ENCODE data around the gene NCOA1. TPM values are rescaled to one million over a fixed set of nuclear protein-coding genes. Genes with fewer than 3 reads are reported as not detected.
"Not testable (repeated sequence)": the region's sequence is repeated elsewhere in the genome, so short reads cannot be mapped to it uniquely, and the experiment has no call there.

NCOA1 gene
- polyA plus RNA-seq, 3 donors: 7.3 to 17.9 (median 15.0) TPM

- no peak overlapping the region for H3K27ac ChIP-seq (ENCODE audit: low read depth, low read length)
Observed at GRCh38 chr2:24642351-24642750, 151.3 kb downstream of the NCOA1 start.

GRCh38 chr2:24643051-24643450, 152.0 kb downstream of the NCOA1 start:
- WGBS, 3 donors: 63 to 93% (median 63%) methylated on average over 1 of the region's 1 CpG
- no peak overlapping the region for H3K27ac ChIP-seq (ENCODE audit: low read depth, low read length)

More at GRCh38 chr2:24642351-24642750, 151.3 kb downstream of the NCOA1 start:
- WGBS, 3 donors: 87 to 95% (median 95%) methylated on average over 1 of the region's 1 CpG

- H3K27ac ChIP-seq (ENCODE audit: low read depth, low read length): no peak overlapping the region
- 53 to 99% (median 96%) methylated on average over 2 of the region's 2 CpGs for WGBS, 3 donors
Observed at GRCh38 chr2:24644032-24644431, 153.0 kb downstream of the NCOA1 start.

- no peak overlapping the region for H3K27ac ChIP-seq (ENCODE audit: low read depth, low read length)
Observed at GRCh38 chr2:24650997-24651642, 160.1 kb downstream of the NCOA1 start.

- H3K27ac ChIP-seq (ENCODE audit: low read depth, low read length): no peak overlapping the region
Observed at GRCh38 chr2:24651643-24652003, 160.6 kb downstream of the NCOA1 start.

- H3K27ac ChIP-seq (ENCODE audit: low read depth, low read length): no peak overlapping the region
- 87 to 90% (median 89%) methylated on average over 3 of the region's 3 CpGs for WGBS, 3 donors
Observed at GRCh38 chr2:24652265-24653182, 161.5 kb downstream of the NCOA1 start.

- no peak overlapping the region for H3K27ac ChIP-seq (ENCODE audit: low read depth, low read length)
- whole genome bisulfite sequencing, 3 donors: 89 to 100% (median 96%) methylated on average over 2 of the region's 2 CpGs
Observed at GRCh38 chr2:24657818-24658217, 166.8 kb downstream of the NCOA1 start.

GRCh38 chr2:24658531-24659202, 167.6 kb downstream of the NCOA1 start:
- no peak overlapping the region for H3K27ac ChIP-seq (ENCODE audit: low read depth, low read length)
- 82 to 95% (median 85%) methylated on average over 4 of the region's 4 CpGs for WGBS, 3 donors

- no peak overlapping the region for H3K27ac ChIP-seq (ENCODE audit: low read depth, low read length)
- 29 to 69% (median 54%) methylated on average over 1 of the region's 1 CpG for WGBS, 3 donors
Observed at GRCh38 chr2:24659862-24660261, 168.8 kb downstream of the NCOA1 start.

- WGBS, 3 donors: 95 to 100% (median 96%) methylated on average over 1 of the region's 1 CpG
- H3K27ac ChIP-seq (ENCODE audit: low read depth, low read length): no peak overlapping the region
Observed at GRCh38 chr2:24667542-24667941, 176.5 kb downstream of the NCOA1 start.

- WGBS, 3 donors: 100% methylated on average over 1 of the region's 1 CpG
- no peak overlapping the region for H3K27ac ChIP-seq (ENCODE audit: low read depth, low read length)
Observed at GRCh38 chr2:24671230-24671629, 180.2 kb downstream of the NCOA1 start.

GRCh38 chr2:24672589-24672988, 181.5 kb downstream of the NCOA1 start:
- no peak overlapping the region for H3K27ac ChIP-seq (ENCODE audit: low read depth, low read length)
- WGBS, 3 donors: 79 to 84% (median 82%) methylated on average over 3 of the region's 3 CpGs

GRCh38 chr2:24675338-24675737, 184.3 kb downstream of the NCOA1 start:
- WGBS, 3 donors: 64 to 82% (median 79%) methylated on average over 7 of the region's 7 CpGs
- H3K27ac ChIP-seq (ENCODE audit: low read depth, low read length): no peak overlapping the region

- 96 to 98% (median 97%) methylated on average over 4 of the region's 4 CpGs for WGBS, 3 donors
- no peak overlapping the region for H3K27ac ChIP-seq (ENCODE audit: low read depth, low read length)
Observed at GRCh38 chr2:24676493-24676892, 185.4 kb downstream of the NCOA1 start.

- not testable (repeated sequence) for H3K27ac ChIP-seq (ENCODE audit: low read depth, low read length)
Observed at GRCh38 chr2:24678066-24678465, 187.0 kb downstream of the NCOA1 start.

GRCh38 chr2:24680196-24680595, 189.1 kb downstream of the NCOA1 start:
- 91 to 96% (median 93%) methylated on average over 5 of the region's 5 CpGs for whole genome bisulfite sequencing, 3 donors

GRCh38 chr2:24682304-24682703, 191.2 kb downstream of the NCOA1 start:
- no peak overlapping the region for H3K27ac ChIP-seq (ENCODE audit: low read depth, low read length)
- 67 to 77% (median 73%) methylated on average over 7 of the region's 7 CpGs for WGBS, 3 donors

More at GRCh38 chr2:24680196-24680595, 189.1 kb downstream of the NCOA1 start:
- H3K27ac ChIP-seq (ENCODE audit: low read depth, low read length): no peak overlapping the region

GRCh38 chr2:24683408-24683807, 192.4 kb downstream of the NCOA1 start:
- 89 to 95% (median 94%) methylated on average over 1 of the region's 1 CpG for WGBS, 3 donors
- no peak overlapping the region for H3K27ac ChIP-seq (ENCODE audit: low read depth, low read length)

- H3K27ac ChIP-seq (ENCODE audit: low read depth, low read length): no peak overlapping the region
- 93 to 95% (median 93%) methylated on average over 4 of the region's 4 CpGs for WGBS, 3 donors
Observed at GRCh38 chr2:24690524-24690923, 199.5 kb downstream of the NCOA1 start.
